ENCODE data around the gene TAF3. TPM values are rescaled to one million over a fixed set of nuclear protein-coding genes. Genes with fewer than 3 reads are reported as not detected.

The TAF3 gene
- total and polyA plus RNA-seq, 8 donors: 2.3 to 13.4 (median 6.5) TPM

DNA sequence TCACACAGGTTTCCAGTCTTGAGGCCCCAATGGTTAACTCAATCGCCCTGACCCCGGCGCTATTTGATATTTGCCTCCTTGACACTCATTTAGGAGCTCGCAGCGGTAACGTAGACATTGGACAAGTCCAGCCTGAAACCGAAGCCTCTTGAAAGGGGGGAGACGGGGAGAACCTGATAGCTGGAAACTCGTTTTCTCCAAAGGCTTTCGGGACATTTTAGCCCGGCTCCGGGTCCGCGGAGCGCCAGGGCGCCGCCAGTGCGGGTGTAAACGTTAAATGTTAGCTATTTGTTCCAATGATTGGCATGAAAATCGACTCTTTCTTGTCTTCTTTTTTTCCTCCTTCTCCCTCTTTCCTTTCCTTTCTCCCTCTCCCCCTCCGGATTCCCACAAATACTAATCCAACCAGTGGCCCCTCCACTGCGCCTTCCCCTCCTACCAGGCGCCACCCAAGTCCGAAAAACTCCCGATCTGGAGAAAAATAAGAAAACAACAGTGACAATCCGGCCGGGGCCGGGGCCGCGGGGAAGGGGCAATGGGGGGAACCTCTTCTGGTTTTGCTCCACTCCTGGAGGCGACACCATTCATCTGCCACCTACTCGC, 219.0 kb downstream of the TAF3 start:
- WGBS, 5 donors: 5 to 9% (median 8%) methylated on average over 32 of the region's 32 CpGs
- Histone ChIP-seq H3K27me3 (peaks cover 49 to 100% (median 100%) of the 10 kb centered on the region in 3 donors), H3K36me3 (no peaks in the 10 kb centered on the region), H3K4me3 (no peak overlapping the region), H3K9me3 (peaks cover 0 to 8% (median 0%) of the 10 kb centered on the region in 4 donors), H3K27ac (no peak overlapping the region), H3K4me1 (peaks cover 24 to 48% (median 38%) of the 10 kb centered on the region in 4 donors)
- no peak for TF ChIP-seq POLR2AphosphoS5 (IDR thresholded peaks at IDR 0.05)
- no peak for TF ChIP-seq EP300 (IDR thresholded peaks at IDR 0.05)
- TF ChIP-seq, protein P1, sequence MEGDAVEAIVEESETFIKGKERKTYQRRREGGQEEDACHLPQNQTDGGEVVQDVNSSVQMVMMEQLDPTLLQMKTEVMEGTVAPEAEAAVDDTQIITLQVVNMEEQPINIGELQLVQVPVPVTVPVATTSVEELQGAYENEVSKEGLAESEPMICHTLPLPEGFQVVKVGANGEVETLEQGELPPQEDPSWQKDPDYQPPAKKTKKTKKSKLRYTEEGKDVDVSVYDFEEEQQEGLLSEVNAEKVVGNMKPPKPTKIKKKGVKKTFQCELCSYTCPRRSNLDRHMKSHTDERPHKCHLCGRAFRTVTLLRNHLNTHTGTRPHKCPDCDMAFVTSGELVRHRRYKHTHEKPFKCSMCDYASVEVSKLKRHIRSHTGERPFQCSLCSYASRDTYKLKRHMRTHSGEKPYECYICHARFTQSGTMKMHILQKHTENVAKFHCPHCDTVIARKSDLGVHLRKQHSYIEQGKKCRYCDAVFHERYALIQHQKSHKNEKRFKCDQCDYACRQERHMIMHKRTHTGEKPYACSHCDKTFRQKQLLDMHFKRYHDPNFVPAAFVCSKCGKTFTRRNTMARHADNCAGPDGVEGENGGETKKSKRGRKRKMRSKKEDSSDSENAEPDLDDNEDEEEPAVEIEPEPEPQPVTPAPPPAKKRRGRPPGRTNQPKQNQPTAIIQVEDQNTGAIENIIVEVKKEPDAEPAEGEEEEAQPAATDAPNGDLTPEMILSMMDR (IDR thresholded peaks at IDR 0.05): no peak
- TF ChIP-seq POLR2A (IDR thresholded peaks at IDR 0.05): no peak
- DNase-seq: no peak
- intact Hi-C loops (cut with DNase I; ENCODE audit: low total_unique reads): no loop called here

DNA sequence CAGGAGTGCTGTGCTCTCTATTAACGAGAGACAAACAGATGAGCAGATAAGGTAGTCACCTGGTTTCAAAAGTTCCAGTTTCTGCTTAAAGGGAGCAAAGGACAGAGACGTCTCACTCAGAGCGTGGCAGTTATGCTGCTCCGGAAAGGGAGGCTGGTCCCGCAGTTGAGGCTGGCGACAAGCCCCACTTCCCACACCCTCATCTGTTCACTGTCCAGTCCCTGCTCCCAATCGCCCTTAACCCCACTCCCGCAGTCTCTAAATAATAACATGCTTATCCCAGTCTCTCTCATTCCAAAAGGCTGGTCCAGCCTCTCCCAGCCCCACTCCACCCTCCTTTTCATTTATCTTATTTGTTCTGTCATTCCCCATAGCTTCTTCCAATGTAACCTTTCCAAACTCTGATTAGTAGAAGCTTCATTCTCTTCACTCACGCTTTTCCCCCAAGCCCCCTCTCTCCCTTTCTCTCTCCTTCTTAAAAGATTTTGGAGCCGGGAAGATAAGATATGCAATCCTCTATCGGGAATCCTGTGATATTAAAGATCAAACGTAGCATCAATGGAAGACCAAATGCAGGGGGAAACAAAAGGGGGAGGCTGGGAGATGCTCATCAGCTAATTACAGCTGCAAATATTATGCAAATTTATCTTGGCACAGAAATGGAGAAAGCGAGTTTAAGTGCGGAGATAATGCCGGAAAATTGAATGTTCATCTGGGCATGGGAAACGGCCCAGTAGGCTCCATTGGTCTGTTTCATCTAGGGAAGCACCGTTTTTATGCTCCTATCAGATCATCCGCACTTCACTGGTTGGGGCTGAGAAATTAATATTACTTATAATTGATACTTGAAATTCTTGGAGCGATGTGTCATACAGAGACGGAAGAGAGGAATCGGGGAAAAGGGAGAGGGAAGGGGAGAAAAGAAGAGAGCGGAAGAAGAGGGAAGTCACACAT, 219.9 kb downstream of the TAF3 start:
- WGBS, 5 donors: 10 to 13% (median 11%) methylated on average over 22 of the region's 22 CpGs
- peaks cover 28 to 57% (median 44%) of the 10 kb centered on the region in 4 donors for H3K4me1 ChIP-seq
- peaks cover 0 to 8% (median 0%) of the 10 kb centered on the region in 4 donors for H3K9me3 ChIP-seq
- DNase-seq: no peak
- H3K36me3 ChIP-seq: no peaks in the 10 kb centered on the region
- H3K27ac ChIP-seq: no peak overlapping the region
- intact Hi-C loops (cut with DNase I; ENCODE audit: low total_unique reads): no loop called here
- H3K4me3 ChIP-seq: no peak overlapping the region
- TF ChIP-seq POLR2A (IDR thresholded peaks at IDR 0.05) (no peak), POLR2AphosphoS5 (IDR thresholded peaks at IDR 0.05) (no peak), EP300 (IDR thresholded peaks at IDR 0.05) (no peak)
- TF ChIP-seq, protein P1 (IDR thresholded peaks at IDR 0.05): no peak
- peaks cover 56 to 100% (median 100%) of the 10 kb centered on the region in 3 donors for H3K27me3 ChIP-seq

DNA sequence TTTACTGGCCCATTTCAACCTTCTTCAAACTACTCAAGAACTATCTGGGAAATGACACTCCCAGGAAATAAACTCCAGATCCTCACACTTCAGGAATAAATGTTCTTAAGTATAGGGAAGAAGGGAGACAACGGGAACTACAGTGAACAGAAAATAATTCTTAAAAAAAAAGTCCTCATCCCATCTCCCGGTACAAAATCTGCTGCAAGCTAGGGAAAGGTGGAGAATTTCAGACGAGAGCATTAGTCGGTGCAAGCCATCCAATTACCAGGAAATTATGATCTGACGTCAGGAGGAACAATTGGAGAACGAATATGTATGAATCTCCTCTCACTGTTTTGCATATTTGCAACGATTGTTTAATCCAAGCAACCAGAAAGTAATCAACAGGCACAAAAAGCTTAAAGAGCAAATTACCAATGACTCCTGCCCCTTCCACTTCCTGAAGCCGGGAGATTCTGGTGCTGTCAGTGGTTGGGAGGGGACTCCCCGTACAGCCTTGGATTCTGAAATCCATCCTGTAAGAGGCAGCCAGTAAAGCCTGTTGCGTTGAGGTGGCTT, 221.1 kb downstream of the TAF3 start:
- WGBS, 5 donors: 6 to 9% (median 7%) methylated on average over 10 of the region's 10 CpGs
- Histone ChIP-seq H3K9me3 (no peaks in the 10 kb centered on the region), H3K4me1 (peaks cover 23 to 59% (median 48%) of the 10 kb centered on the region in 4 donors), H3K27me3 (peaks cover 53 to 100% (median 100%) of the 10 kb centered on the region in 3 donors), H3K36me3 (no peaks in the 10 kb centered on the region), H3K27ac (no peak overlapping the region), H3K4me3 (no peak overlapping the region)
- no peak for DNase-seq
- intact Hi-C loops (cut with DNase I; ENCODE audit: low total_unique reads): no loop called here
- TF ChIP-seq POLR2AphosphoS5 (IDR thresholded peaks at IDR 0.05): no peak
- no peak for TF ChIP-seq POLR2A (IDR thresholded peaks at IDR 0.05)

DNA sequence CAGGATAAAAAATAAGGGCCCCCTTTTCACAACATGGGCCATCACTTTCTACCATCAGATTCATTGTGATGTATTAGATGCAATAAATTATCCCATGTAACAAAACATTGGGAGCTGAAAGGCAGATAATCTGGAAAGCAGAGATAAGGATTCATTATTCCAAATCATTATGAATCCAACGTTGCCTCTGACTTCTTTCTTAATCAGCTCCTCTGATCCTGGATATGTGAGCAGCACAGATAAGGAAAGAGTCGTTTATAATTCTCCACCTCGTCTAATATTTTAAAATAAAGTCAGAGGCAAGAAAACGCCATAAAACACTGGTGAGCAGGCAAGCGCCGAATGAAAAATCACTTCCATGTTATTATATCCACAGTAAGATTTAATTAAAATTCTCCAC, 222.3 kb downstream of the TAF3 start:
- H3K27ac ChIP-seq: no peak overlapping the region
- WGBS, 5 donors: 10 to 19% (median 12%) methylated on average over 6 of the region's 6 CpGs
- no peaks in the 10 kb centered on the region for H3K36me3 ChIP-seq
- H3K27me3 ChIP-seq: peaks cover 49 to 100% (median 100%) of the 10 kb centered on the region in 3 donors
- intact Hi-C loops (cut with DNase I; ENCODE audit: low total_unique reads): no loop called here
- H3K4me1 ChIP-seq: peaks cover 19 to 59% (median 49%) of the 10 kb centered on the region in 4 donors
- DNase-seq: no peak
- no peak for TF ChIP-seq POLR2AphosphoS5 (IDR thresholded peaks at IDR 0.05)
- H3K4me3 ChIP-seq: no peak overlapping the region
- H3K9me3 ChIP-seq: no peaks in the 10 kb centered on the region

DNA sequence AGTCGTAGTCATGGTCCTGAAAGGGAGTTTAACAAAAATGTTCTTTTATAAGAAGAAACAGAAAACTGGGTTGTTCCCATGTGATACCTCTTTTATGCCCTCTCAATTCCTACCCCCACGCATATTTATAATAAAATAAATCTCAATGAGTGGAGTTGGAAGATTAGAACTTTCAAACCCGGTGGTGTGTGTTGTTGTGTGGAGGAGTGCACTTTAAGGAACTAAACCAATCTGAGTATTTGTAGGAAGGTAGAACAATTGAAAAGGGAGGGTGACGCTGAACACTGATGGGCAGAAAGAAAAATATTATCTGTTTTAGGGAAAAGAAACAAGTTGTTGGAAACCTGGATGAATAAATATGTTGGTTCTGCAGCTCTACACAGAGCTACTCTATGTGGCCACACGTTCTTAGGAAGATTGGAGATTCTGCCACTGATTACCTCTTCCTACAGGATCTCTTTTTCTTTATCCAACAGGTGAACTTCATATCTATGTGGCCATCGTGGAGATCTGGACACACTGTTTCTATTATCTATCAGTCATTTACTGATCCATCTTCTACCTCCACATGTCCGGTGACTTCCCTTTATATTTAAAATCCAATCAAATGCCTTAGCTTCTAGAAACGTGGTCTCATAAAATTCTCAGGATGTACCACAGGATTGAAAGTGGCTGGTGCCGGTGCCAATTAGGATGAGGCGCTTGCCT, 223.1 kb downstream of the TAF3 start:
- Histone ChIP-seq H3K4me1 (peaks cover 16 to 57% (median 46%) of the 10 kb centered on the region in 4 donors), H3K27ac (no peak overlapping the region), H3K9me3 (no peaks in the 10 kb centered on the region), H3K36me3 (no peaks in the 10 kb centered on the region), H3K27me3 (peaks cover 49 to 100% (median 100%) of the 10 kb centered on the region in 3 donors), H3K4me3 (no peak overlapping the region)
- WGBS, 5 donors: 4 to 10% (median 7%) methylated on average over 10 of the region's 10 CpGs
- no peak for DNase-seq
- no peak for TF ChIP-seq EP300 (IDR thresholded peaks at IDR 0.05)
- TF ChIP-seq POLR2AphosphoS5 (IDR thresholded peaks at IDR 0.05): no peak
- TF ChIP-seq POLR2A (IDR thresholded peaks at IDR 0.05): no peak
- intact Hi-C loops (cut with DNase I; ENCODE audit: low total_unique reads): no loop called here

Data from stomach (tissue), 9 donors.